Measurements from ENCODE around the gene ENTPD7. TPM values are rescaled to one million over a fixed set of nuclear protein-coding genes. Genes with fewer than 3 reads are reported as not detected.

Gene ENTPD7
- polyA plus RNA-seq, 1 donor from 2014 or later: 4.1 TPM

- no peak overlapping the region for H3K9ac ChIP-seq (ENCODE audit: low read length)
- no peaks in the 10 kb centered on the region for H3F3A ChIP-seq (ENCODE audit: insufficient read depth, low read length, poor library complexity, severe bottlenecking)
- peaks cover 14% of the 10 kb centered on the region for H3K36me3 ChIP-seq (ENCODE audit: insufficient read depth, low read length)
- H3K9me2 ChIP-seq (ENCODE audit: insufficient read depth, low read length): no peaks in the 10 kb centered on the region
- H3K79me2 ChIP-seq (replicated peaks; ENCODE audit: insufficient read depth, low read length): no peaks in the 10 kb centered on the region
- no peak overlapping the region for H3K4me2 ChIP-seq (ENCODE audit: low read length)
- no peaks in the 10 kb centered on the region for H3K27me3 ChIP-seq (ENCODE audit: insufficient read depth, low read depth, low read length)
- no peak overlapping the region for H3K4me3 ChIP-seq (ENCODE audit: low read length)
- H3K27ac ChIP-seq (ENCODE audit: low read length): no peak overlapping the region
- H2AFZ ChIP-seq (ENCODE audit: low read depth, low read length): no peak overlapping the region
- no peaks in the 10 kb centered on the region for H3K9me3 ChIP-seq (ENCODE audit: low read length)
- H4K20me1 ChIP-seq (ENCODE audit: insufficient read depth): no peaks in the 10 kb centered on the region
- no peak for TF ChIP-seq REST (IDR thresholded peaks at IDR 0.05; ENCODE audit: borderline replicate concordance)
- no peak for TF ChIP-seq EP300 (conservative IDR thresholded peaks at IDR 0.05; ENCODE audit: poor library complexity, severe bottlenecking)
- TF ChIP-seq POLR2AphosphoS5 (IDR thresholded peaks at IDR 0.05): no peak
- TF ChIP-seq TAF1 (IDR thresholded peaks at IDR 0.05; ENCODE audit: low read depth): no peak
- no peak for TF ChIP-seq EZH2 (IDR thresholded peaks at IDR 0.05; ENCODE audit: borderline replicate concordance, insufficient read depth, low read length, poor library complexity, severe bottlenecking)
- TF ChIP-seq CTCF (IDR thresholded peaks at IDR 0.05; ENCODE audit: poor library complexity, severe bottlenecking): no peak
- TF ChIP-seq SMC3 (conservative IDR thresholded peaks at IDR 0.05; ENCODE audit: poor library complexity): no peak
- no peak for TF ChIP-seq RAD21 (conservative IDR thresholded peaks at IDR 0.05)
- TF ChIP-seq MXI1 (conservative IDR thresholded peaks at IDR 0.05; ENCODE audit: poor library complexity, severe bottlenecking): no peak
Observed at GRCh38 chr10:99695761-99696160, 36.5 kb downstream of the ENTPD7 start.

- Histone ChIP-seq H3K9me3 (ENCODE audit: low read length) (no peaks in the 10 kb centered on the region), H4K20me1 (ENCODE audit: insufficient read depth) (no peaks in the 10 kb centered on the region), H3K4me3 (ENCODE audit: low read length) (no peak overlapping the region), H3K27me3 (ENCODE audit: insufficient read depth, low read depth, low read length) (no peaks in the 10 kb centered on the region), H3K79me2 (replicated peaks; ENCODE audit: insufficient read depth, low read length) (no peaks in the 10 kb centered on the region), H3K27ac (ENCODE audit: low read length) (no peak overlapping the region), H3K9me2 (ENCODE audit: insufficient read depth, low read length) (no peaks in the 10 kb centered on the region), H3K36me3 (ENCODE audit: insufficient read depth, low read length) (peaks cover 14% of the 10 kb centered on the region), H3F3A (ENCODE audit: insufficient read depth, low read length, poor library complexity, severe bottlenecking) (no peaks in the 10 kb centered on the region), H2AFZ (ENCODE audit: low read depth, low read length) (no peak overlapping the region), H3K9ac (ENCODE audit: low read length) (no peak overlapping the region), H3K4me2 (ENCODE audit: low read length) (no peak overlapping the region)
- TF ChIP-seq EZH2 (IDR thresholded peaks at IDR 0.05; ENCODE audit: borderline replicate concordance, insufficient read depth, low read length, poor library complexity, severe bottlenecking) (no peak), RAD21 (conservative IDR thresholded peaks at IDR 0.05) (no peak), EP300 (conservative IDR thresholded peaks at IDR 0.05; ENCODE audit: poor library complexity, severe bottlenecking) (no peak), MXI1 (conservative IDR thresholded peaks at IDR 0.05; ENCODE audit: poor library complexity, severe bottlenecking) (no peak), REST (IDR thresholded peaks at IDR 0.05; ENCODE audit: borderline replicate concordance) (no peak), SMC3 (conservative IDR thresholded peaks at IDR 0.05; ENCODE audit: poor library complexity) (no peak)
Observed at GRCh38 chr10:99698504-99699080, 39.3 kb downstream of the ENTPD7 start.

Data from neural cell (in vitro differentiated cells).